WTC11 (cell line): Measurements from ENCODE around the gene SDC1. TPM values are rescaled to one million over a fixed set of nuclear protein-coding genes. Genes with fewer than 3 reads are reported as not detected.

Source experiments
- ATAC-seq: fragments of 200-7000 bp; cut with Tn5 transposase; 2 replicates; pipeline ENCODE4 v1.10.0; 2021; ENCODE audit warnings: mild to moderate bottlenecking, moderate library complexity
- CTCF ChIA-PET: fragments of 300-600 bp; sonication (Branson Sonifier 250); formaldehyde crosslinking; loops from one replicate; lab custom pipeline; 2021; ENCODE audit warnings: antibody characterized with exemption; lab: Charles Lee
- POLR2A ChIA-PET: fragments of 350-600 bp; sonication (Branson Sonifier 250); formaldehyde crosslinking; loops from one replicate; lab custom pipeline; 2021; ENCODE audit warnings: antibody characterized with exemption; lab: Charles Lee
- DNase-seq: peaks from one replicate; pipeline ENCODE4 v3.0.0; 2021; ENCODE audit warnings: low spot score
- H3K27ac Mint-ChIP-seq: 2 replicates; pipeline ENCODE4 v1.8.0; 2021; ENCODE audit warnings: mixed read lengths
- H3K27me3 Mint-ChIP-seq: 2 replicates; pipeline ENCODE4 v1.8.0; 2021; ENCODE audit warnings: low read depth, mild to moderate bottlenecking, moderate library complexity, mixed read lengths
- H3K36me3 Mint-ChIP-seq: 2 replicates; pipeline ENCODE4 v1.8.0; 2021; ENCODE audit warnings: mixed read lengths
- H3K4me1 Mint-ChIP-seq: 2 replicates; pipeline ENCODE4 v1.8.0; 2022; ENCODE audit warnings: mixed read lengths
- H3K4me3 Mint-ChIP-seq: 2 replicates; pipeline ENCODE4 v1.8.0; 2021; ENCODE audit warnings: mild to moderate bottlenecking, moderate library complexity, mixed read lengths
- H3K9me3 Mint-ChIP-seq: 2 replicates; pipeline ENCODE4 v1.8.0; 2021; ENCODE audit warnings: mixed read lengths
- CBFB ChIP-seq: sonication (generic); formaldehyde crosslinking; IDR thresholded peaks from 2 replicates; pipeline ENCODE4 v1.8.1; 2022; ENCODE audit warnings: mild to moderate bottlenecking, low read depth, missing genetic modification reagents
- CREM ChIP-seq: sonication (generic); formaldehyde crosslinking; IDR thresholded peaks from 2 replicates; pipeline ENCODE4 v1.8.1; 2022; ENCODE audit warnings: mild to moderate bottlenecking, missing genetic modification reagents, moderate library complexity
- ETV6 ChIP-seq: sonication (generic); formaldehyde crosslinking; IDR thresholded peaks from 2 replicates; pipeline ENCODE4 v1.8.1; 2022; ENCODE audit warnings: mild to moderate bottlenecking, missing genetic modification reagents
- GTF2I ChIP-seq: fragments of 250-450 bp; sonication (Bioruptor Pico); conservative IDR thresholded peaks from 2 replicates; pipeline ENCODE4 v1.4.0; 2021; ENCODE audit warnings: mild to moderate bottlenecking
- HMGA2 ChIP-seq: fragments of 250-450 bp; sonication (Bioruptor Pico); IDR thresholded peaks from 2 replicates; pipeline ENCODE4 v1.4.0; 2021; ENCODE audit warnings: mild to moderate bottlenecking, moderate library complexity
- JUN ChIP-seq: sonication (generic); formaldehyde crosslinking; IDR thresholded peaks from 2 replicates; pipeline ENCODE4 v1.8.0; 2023; ENCODE audit warnings: mild to moderate bottlenecking, missing genetic modification reagents
- MXD4 ChIP-seq: fragments of 250-450 bp; sonication (Bioruptor Pico); IDR thresholded peaks from 2 replicates; pipeline ENCODE4 v1.8.0; 2021; ENCODE audit warnings: mild to moderate bottlenecking, moderate library complexity, borderline replicate concordance
- SMAD3 ChIP-seq: sonication (generic); formaldehyde crosslinking; IDR thresholded peaks from 2 replicates; pipeline ENCODE4 v1.8.0; 2022; ENCODE audit warnings: missing genetic modification reagents, mild to moderate bottlenecking, borderline replicate concordance
- SMAD4 ChIP-seq: sonication (generic); formaldehyde crosslinking; IDR thresholded peaks from 2 replicates; pipeline ENCODE4 v1.8.0; 2022; ENCODE audit warnings: mild to moderate bottlenecking, missing genetic modification reagents
- total RNA-seq: library from RNA; stranded (reverse); gene quantifications from 3 replicates; pipeline ENCODE4 v1.2.3, GENCODE V29; 2021
- TF ChIP-seq, protein P1 (sequence below): sonication (generic); formaldehyde crosslinking; IDR thresholded peaks from 2 replicates; pipeline ENCODE4 v1.8.0; 2022; ENCODE audit warnings: mild to moderate bottlenecking, missing genetic modification reagents
- TF ChIP-seq, protein P2 (sequence below): fragments of 250-450 bp; sonication (Bioruptor Pico); IDR thresholded peaks from 2 replicates; pipeline ENCODE4 v1.9.0; 2021; ENCODE audit warnings: mild to moderate bottlenecking, borderline replicate concordance
- TF ChIP-seq, protein P3 (sequence below): sonication (generic); formaldehyde crosslinking; IDR thresholded peaks from 2 replicates; pipeline ENCODE4 v1.8.0; 2023; ENCODE audit warnings: mild to moderate bottlenecking, missing genetic modification reagents
- TF ChIP-seq, protein P4 (sequence below): sonication (generic); formaldehyde crosslinking; IDR thresholded peaks from 2 replicates; pipeline ENCODE4 v1.8.1; 2023; ENCODE audit warnings: mild to moderate bottlenecking, moderate library complexity, missing genetic modification reagents
- TF ChIP-seq, protein P5 (sequence below): sonication (generic); formaldehyde crosslinking; conservative IDR thresholded peaks from 2 replicates; pipeline ENCODE4 v1.8.1; 2023; ENCODE audit warnings: mild to moderate bottlenecking, low read depth, missing genetic modification reagents, moderate library complexity
- TF ChIP-seq, protein P6 (sequence below): fragments of 250-450 bp; sonication (Bioruptor Pico); IDR thresholded peaks from 2 replicates; pipeline ENCODE4 v2.1.2; 2022; ENCODE audit warnings: mild to moderate bottlenecking, moderate library complexity
- TF ChIP-seq, protein P7 (sequence below): sonication (generic); formaldehyde crosslinking; IDR thresholded peaks from 2 replicates; pipeline ENCODE4 v1.8.1; 2023; ENCODE audit warnings: mild to moderate bottlenecking, missing genetic modification reagents, moderate library complexity
- TF ChIP-seq, protein P8 (sequence below): fragments of 250-450 bp; sonication (Bioruptor Pico); IDR thresholded peaks from 2 replicates; pipeline ENCODE4 v1.9.0; 2021; ENCODE audit warnings: mild to moderate bottlenecking

The SDC1 gene
- total RNA-seq, 1 experiment from 2014 or later, result 52.6 TPM

DNA sequence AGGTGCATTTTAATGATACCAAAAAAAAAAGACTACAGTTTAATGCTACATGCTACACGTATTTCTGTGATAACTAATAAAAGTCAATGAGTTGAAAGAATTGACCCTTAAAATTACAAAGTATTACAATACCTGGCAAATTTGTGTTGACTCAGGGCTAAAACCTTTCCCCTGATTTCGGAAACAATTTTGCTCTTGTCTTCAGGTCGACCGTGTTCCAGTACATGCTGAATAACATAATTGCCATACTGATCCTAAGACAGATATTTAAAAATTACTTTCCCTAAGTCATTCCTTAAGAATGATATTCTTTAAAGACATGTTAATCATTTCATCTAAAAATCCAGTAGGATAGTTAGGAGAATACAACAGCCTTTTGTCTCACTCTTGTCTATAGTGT, 29.8 kb upstream of the SDC1 start (continued):
- TF ChIP-seq, protein P1, sequence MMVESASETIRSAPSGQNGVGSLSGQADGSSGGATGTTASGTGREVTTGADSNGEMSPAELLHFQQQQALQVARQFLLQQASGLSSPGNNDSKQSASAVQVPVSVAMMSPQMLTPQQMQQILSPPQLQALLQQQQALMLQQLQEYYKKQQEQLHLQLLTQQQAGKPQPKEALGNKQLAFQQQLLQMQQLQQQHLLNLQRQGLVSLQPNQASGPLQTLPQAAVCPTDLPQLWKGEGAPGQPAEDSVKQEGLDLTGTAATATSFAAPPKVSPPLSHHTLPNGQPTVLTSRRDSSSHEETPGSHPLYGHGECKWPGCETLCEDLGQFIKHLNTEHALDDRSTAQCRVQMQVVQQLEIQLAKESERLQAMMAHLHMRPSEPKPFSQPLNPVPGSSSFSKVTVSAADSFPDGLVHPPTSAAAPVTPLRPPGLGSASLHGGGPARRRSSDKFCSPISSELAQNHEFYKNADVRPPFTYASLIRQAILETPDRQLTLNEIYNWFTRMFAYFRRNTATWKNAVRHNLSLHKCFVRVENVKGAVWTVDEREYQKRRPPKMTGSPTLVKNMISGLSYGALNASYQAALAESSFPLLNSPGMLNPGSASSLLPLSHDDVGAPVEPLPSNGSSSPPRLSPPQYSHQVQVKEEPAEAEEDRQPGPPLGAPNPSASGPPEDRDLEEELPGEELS (CRISPR knock-in tag), result no peak
- TF ChIP-seq JUN (CRISPR knock-in tag) (no peak), GTF2I (CRISPR knock-in tag) (no peak), ETV6 (no peak)
- TF ChIP-seq, protein P2, sequence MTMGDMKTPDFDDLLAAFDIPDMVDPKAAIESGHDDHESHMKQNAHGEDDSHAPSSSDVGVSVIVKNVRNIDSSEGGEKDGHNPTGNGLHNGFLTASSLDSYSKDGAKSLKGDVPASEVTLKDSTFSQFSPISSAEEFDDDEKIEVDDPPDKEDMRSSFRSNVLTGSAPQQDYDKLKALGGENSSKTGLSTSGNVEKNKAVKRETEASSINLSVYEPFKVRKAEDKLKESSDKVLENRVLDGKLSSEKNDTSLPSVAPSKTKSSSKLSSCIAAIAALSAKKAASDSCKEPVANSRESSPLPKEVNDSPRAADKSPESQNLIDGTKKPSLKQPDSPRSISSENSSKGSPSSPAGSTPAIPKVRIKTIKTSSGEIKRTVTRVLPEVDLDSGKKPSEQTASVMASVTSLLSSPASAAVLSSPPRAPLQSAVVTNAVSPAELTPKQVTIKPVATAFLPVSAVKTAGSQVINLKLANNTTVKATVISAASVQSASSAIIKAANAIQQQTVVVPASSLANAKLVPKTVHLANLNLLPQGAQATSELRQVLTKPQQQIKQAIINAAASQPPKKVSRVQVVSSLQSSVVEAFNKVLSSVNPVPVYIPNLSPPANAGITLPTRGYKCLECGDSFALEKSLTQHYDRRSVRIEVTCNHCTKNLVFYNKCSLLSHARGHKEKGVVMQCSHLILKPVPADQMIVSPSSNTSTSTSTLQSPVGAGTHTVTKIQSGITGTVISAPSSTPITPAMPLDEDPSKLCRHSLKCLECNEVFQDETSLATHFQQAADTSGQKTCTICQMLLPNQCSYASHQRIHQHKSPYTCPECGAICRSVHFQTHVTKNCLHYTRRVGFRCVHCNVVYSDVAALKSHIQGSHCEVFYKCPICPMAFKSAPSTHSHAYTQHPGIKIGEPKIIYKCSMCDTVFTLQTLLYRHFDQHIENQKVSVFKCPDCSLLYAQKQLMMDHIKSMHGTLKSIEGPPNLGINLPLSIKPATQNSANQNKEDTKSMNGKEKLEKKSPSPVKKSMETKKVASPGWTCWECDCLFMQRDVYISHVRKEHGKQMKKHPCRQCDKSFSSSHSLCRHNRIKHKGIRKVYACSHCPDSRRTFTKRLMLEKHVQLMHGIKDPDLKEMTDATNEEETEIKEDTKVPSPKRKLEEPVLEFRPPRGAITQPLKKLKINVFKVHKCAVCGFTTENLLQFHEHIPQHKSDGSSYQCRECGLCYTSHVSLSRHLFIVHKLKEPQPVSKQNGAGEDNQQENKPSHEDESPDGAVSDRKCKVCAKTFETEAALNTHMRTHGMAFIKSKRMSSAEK (CRISPR knock-in tag), result no peak
- TF ChIP-seq, protein P3, sequence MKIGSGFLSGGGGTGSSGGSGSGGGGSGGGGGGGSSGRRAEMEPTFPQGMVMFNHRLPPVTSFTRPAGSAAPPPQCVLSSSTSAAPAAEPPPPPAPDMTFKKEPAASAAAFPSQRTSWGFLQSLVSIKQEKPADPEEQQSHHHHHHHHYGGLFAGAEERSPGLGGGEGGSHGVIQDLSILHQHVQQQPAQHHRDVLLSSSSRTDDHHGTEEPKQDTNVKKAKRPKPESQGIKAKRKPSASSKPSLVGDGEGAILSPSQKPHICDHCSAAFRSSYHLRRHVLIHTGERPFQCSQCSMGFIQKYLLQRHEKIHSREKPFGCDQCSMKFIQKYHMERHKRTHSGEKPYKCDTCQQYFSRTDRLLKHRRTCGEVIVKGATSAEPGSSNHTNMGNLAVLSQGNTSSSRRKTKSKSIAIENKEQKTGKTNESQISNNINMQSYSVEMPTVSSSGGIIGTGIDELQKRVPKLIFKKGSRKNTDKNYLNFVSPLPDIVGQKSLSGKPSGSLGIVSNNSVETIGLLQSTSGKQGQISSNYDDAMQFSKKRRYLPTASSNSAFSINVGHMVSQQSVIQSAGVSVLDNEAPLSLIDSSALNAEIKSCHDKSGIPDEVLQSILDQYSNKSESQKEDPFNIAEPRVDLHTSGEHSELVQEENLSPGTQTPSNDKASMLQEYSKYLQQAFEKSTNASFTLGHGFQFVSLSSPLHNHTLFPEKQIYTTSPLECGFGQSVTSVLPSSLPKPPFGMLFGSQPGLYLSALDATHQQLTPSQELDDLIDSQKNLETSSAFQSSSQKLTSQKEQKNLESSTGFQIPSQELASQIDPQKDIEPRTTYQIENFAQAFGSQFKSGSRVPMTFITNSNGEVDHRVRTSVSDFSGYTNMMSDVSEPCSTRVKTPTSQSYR (CRISPR knock-in tag), result no peak
- TF ChIP-seq, protein P4, sequence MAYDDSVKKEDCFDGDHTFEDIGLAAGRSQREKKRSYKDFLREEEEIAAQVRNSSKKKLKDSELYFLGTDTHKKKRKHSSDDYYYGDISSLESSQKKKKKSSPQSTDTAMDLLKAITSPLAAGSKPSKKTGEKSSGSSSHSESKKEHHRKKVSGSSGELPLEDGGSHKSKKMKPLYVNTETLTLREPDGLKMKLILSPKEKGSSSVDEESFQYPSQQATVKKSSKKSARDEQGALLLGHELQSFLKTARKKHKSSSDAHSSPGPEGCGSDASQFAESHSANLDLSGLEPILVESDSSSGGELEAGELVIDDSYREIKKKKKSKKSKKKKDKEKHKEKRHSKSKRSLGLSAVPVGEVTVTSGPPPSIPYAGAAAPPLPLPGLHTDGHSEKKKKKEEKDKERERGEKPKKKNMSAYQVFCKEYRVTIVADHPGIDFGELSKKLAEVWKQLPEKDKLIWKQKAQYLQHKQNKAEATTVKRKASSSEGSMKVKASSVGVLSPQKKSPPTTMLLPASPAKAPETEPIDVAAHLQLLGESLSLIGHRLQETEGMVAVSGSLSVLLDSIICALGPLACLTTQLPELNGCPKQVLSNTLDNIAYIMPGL (CRISPR knock-in tag), result no peak
- TF ChIP-seq, all 79 proteins: peak for 0

DNA sequence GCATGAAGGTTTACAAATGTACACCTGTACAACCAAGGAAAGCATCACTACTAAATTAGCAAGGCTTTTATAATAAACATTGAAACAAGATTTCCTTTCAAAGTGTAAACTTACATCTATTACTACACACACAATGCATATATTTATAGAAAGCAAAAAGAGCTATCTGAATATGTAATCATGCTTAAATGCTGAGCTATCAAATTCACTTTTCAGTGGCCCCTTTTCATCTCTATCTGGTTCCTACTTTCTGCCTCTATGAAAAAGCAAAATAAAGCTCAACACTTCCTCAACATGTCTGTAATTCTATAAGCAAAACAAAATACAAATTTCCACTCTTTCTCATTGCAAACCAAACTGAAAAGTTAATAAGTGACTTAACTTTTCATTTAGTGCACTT, 25.5 kb upstream of the SDC1 start:
- H3K27ac Mint-ChIP-seq, result no peak overlapping the region
- CTCF ChIA-PET, result interaction anchor here (0.6 kb wide), 1 partner anchor 8 kb away, joined by 3 read pairs; no protein-coding TSS in a partner anchor
- no peaks in the 10 kb centered on the region for H3K4me1 Mint-ChIP-seq
- no peak for TF ChIP-seq CREM (CRISPR knock-in tag)
- peaks cover 65% of the 10 kb centered on the region for H3K36me3 Mint-ChIP-seq
- DNase-seq (no peak), ATAC-seq (no peak)
- POLR2A ChIA-PET, result no interaction called here
- H3K27me3 Mint-ChIP-seq, result no peaks in the 10 kb centered on the region
- no peak overlapping the region for H3K4me3 Mint-ChIP-seq
- H3K9me3 Mint-ChIP-seq, result no peaks in the 10 kb centered on the region

DNA sequence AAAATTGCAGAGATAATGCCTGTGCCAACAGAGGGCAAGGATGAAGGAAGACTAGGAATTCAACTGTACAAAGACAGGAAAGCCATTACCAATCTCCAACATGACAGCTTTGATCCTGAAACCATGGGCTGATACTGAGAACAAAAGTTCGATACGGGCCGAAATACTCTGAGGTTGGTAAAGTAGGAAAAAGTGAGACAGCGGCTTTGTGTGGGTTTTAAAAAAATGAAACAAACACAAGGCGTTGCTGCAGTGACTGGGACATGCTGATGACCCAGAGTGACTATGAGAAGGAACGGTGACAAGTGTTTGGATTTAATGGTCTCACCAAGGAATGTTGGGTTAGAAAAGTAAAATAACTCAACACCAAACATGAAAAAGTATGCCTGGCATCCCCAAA, 24.2 kb upstream of the SDC1 start:
- DNase-seq (no peak), ATAC-seq (no peak)
- H3K9me3 Mint-ChIP-seq, result no peaks in the 10 kb centered on the region
- H3K36me3 Mint-ChIP-seq, result peaks cover 54% of the 10 kb centered on the region
- no peaks in the 10 kb centered on the region for H3K27me3 Mint-ChIP-seq
- H3K4me1 Mint-ChIP-seq, result no peaks in the 10 kb centered on the region
- ChIA-PET CTCF (no interaction called here), POLR2A (no interaction called here)
- no peak overlapping the region for H3K4me3 Mint-ChIP-seq
- H3K27ac Mint-ChIP-seq, result no peak overlapping the region
- TF ChIP-seq, protein P5, sequence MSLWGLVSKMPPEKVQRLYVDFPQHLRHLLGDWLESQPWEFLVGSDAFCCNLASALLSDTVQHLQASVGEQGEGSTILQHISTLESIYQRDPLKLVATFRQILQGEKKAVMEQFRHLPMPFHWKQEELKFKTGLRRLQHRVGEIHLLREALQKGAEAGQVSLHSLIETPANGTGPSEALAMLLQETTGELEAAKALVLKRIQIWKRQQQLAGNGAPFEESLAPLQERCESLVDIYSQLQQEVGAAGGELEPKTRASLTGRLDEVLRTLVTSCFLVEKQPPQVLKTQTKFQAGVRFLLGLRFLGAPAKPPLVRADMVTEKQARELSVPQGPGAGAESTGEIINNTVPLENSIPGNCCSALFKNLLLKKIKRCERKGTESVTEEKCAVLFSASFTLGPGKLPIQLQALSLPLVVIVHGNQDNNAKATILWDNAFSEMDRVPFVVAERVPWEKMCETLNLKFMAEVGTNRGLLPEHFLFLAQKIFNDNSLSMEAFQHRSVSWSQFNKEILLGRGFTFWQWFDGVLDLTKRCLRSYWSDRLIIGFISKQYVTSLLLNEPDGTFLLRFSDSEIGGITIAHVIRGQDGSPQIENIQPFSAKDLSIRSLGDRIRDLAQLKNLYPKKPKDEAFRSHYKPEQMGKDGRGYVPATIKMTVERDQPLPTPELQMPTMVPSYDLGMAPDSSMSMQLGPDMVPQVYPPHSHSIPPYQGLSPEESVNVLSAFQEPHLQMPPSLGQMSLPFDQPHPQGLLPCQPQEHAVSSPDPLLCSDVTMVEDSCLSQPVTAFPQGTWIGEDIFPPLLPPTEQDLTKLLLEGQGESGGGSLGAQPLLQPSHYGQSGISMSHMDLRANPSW (CRISPR knock-in tag), result no peak
- TF ChIP-seq, protein P6, sequence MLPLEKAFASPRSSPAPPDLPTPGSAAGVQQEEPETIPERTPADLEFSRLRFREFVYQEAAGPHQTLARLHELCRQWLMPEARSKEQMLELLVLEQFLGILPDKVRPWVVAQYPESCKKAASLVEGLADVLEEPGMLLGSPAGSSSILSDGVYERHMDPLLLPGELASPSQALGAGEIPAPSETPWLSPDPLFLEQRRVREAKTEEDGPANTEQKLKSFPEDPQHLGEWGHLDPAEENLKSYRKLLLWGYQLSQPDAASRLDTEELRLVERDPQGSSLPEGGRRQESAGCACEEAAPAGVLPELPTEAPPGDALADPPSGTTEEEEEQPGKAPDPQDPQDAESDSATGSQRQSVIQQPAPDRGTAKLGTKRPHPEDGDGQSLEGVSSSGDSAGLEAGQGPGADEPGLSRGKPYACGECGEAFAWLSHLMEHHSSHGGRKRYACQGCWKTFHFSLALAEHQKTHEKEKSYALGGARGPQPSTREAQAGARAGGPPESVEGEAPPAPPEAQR (CRISPR knock-in tag), result no peak
- TF ChIP-seq, protein P7, sequence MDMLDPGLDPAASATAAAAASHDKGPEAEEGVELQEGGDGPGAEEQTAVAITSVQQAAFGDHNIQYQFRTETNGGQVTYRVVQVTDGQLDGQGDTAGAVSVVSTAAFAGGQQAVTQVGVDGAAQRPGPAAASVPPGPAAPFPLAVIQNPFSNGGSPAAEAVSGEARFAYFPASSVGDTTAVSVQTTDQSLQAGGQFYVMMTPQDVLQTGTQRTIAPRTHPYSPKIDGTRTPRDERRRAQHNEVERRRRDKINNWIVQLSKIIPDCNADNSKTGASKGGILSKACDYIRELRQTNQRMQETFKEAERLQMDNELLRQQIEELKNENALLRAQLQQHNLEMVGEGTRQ (CRISPR knock-in tag), result no peak
- TF ChIP-seq SMAD3, result no peak
- TF ChIP-seq CBFB (CRISPR knock-in tag), result no peak
- TF ChIP-seq SMAD4 (CRISPR knock-in tag), result no peak
- no peak for TF ChIP-seq HMGA2 (CRISPR knock-in tag)
- TF ChIP-seq, protein P8, sequence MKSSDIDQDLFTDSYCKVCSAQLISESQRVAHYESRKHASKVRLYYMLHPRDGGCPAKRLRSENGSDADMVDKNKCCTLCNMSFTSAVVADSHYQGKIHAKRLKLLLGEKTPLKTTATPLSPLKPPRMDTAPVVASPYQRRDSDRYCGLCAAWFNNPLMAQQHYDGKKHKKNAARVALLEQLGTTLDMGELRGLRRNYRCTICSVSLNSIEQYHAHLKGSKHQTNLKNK (CRISPR knock-in tag), result no peak
- TF ChIP-seq MXD4 (CRISPR knock-in tag), result no peak
